GM19455 (cell line): Measurements from ENCODE around the gene RAB33B.
"Not testable (repeated sequence)": the region's sequence is repeated elsewhere in the genome, so short reads cannot be mapped to it uniquely, and the experiment has no call there.

Experiments used
- ATAC-seq: cut with Tn5 transposase; IDR thresholded peaks from one replicate; pipeline ENCODE4 v1.9.1; 2021; ENCODE audit not compliant: unreplicated experiment

RAB33B gene

GRCh38 chr4:139461022-139461628 is 7.2 kb downstream of the RAB33B start:
- no peak for ATAC-seq

DNA sequence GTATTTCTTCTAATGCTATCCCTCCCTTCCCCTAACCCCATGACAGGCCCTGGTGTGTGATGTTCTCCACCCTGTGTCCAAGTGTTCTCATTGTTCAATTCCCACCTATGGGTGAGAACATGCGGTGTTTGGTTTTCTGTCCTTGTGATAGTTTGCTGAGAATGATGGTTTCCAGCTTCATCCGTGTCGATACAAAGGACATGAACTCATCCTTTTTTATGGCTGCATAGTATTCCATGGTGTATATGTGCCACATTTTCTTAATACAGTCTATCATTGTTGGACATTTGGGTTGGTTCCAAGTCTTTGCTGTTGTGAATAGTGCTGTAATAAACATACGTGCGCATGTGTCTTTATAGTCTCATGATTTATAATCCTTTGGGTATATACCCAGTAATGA is 10.6 kb downstream of the RAB33B start:
- not testable (repeated sequence) for ATAC-seq

GRCh38 chr4:139465922-139466321 is 12.0 kb downstream of the RAB33B start:
- ATAC-seq, result no peak

DNA sequence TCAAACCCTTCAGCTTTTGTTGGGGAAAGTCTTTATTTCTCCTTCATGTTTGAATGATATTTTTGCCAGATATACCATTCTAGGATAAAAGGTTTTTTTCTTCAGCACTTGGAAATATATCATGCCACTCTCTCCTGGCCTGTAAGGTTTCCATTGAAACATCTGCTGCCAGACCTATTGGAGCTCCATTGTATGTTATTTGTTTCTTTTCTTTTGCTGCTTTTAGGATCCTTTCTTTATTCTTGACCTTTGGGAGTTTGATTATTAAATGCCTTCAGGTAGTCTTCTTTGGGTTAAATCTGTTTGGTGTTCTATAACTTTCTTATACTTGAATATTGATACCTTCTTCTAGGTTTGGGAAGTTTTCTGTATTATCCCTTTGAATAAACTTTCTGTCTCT is 14.8 kb downstream of the RAB33B start:
- not testable (repeated sequence) for ATAC-seq

GRCh38 chr4:139469216-139469615 is 15.3 kb downstream of the RAB33B start:
- no peak for ATAC-seq

DNA sequence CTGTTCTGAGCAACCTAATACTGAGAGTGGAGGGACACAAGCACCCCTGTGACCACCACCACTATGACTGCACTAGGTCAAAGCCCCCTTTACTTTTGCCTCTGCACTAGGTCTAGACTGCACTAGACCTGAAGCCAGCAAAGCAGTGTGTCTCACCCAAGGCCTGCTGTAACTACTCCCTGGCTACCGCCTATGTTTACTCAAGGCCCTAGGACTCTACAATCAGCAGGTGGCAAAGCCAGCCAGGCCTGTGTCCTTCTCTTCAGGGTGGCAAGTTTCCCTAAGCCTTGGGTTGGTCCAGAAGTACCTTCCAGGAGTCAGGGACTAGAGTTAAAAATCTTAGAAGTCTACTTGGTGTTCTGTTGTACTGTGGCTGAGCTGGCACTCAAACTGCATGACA is 15.9 kb downstream of the RAB33B start:
- ATAC-seq, result no peak

- no peak for ATAC-seq
Measured at GRCh38 chr4:139470295-139470694, 16.4 kb downstream of the RAB33B start.

DNA sequence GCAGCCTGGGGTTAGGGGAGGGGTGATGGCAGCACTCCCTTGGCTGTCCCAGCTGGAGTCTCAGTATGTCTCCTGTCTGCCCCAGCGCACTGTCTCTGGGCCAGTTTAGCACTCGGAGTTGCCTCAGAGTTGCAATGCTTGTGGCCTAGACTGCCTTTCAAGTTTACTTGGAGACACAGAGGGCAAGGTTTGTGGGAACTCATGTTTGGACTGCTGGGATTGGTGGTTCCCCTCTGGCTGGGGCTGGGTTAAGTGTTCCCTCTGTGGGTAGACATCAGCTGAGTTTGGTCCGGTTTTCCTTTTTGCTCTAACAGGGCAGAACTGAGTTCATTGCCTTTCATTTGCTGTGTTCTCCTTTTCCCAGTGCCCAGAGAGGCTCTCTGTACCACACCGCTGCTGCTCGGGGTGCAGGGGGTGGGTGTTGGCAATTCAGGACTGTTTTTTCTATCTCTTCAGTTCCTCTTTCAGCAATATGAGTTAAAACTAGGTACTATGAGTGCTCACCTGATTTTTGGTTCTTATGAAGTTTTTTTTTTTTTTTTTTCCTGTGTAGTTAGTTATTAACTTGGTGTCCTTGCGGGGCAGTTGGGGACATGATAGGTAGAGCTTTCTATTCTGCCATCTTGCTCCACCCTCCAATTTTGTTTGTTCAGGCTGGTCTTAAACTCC is 17.2 kb downstream of the RAB33B start:
- no peak for ATAC-seq

- no peak for ATAC-seq
Measured at GRCh38 chr4:139472852-139473251, 18.9 kb downstream of the RAB33B start.

DNA sequence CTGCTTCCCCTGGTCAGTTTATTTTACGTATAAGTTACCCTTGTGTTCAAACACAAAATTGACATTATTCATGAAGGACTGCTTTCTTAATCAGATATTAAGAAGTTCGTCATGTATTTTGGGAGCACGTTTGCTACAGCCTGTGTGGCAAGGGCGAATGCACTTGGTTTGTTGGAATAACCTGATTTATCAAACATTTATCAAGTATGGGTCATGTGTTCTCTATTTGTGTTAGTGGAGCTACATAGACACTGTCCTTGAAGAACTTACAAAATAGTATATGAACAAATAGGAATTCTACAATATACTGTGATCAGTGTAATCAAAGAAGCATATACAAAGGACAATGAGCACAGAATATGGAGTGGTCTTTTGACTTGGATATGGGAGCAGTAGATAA is 22.4 kb downstream of the RAB33B start:
- ATAC-seq, result no peak

DNA sequence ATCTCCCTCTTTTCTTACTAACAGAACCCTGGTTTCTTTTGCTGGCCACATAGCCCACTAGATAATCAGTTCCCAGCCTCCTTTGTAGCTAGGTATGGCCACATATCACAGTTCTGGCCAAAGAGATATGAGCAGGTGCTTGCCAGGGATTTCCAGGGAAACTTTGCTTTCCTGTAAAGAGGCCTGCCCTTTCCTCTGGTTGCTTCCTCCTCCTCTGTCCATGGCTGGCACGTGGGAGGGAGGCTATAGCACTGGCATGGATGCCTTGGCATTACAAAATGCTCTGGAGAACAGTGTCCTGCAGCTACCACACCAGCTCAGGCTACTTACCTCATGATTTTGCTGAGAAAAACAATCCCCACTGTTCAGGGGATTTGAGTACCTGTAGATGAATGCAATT is 27.5 kb downstream of the RAB33B start:
- ATAC-seq, result no peak

GRCh38 chr4:139483000-139483399 is 29.1 kb downstream of the RAB33B start:
- ATAC-seq, result no peak

- ATAC-seq, result no peak
Measured at GRCh38 chr4:139484783-139485311, 30.9 kb downstream of the RAB33B start.

DNA sequence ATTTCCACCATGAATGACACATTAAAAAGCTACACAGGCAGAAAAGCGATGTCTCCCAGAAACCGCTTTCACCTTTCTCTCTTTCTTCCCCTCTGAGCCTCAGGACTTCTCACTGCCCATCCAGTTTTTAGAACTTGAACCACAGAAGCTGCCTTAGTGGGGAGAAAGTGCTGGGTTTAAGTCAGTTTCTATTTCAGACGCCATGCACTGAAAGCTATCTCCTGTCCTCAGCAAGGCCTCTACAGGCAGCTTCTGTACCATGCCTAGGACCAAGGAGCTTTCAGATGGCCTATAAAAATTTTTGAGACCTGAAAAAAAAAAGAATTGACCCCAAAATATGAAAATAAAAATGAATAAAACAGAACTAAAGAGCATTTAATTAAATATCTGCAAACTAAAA is 34.5 kb downstream of the RAB33B start:
- ATAC-seq, result no peak

- ATAC-seq, result no peak
Measured at GRCh38 chr4:139489638-139490037, 35.7 kb downstream of the RAB33B start.

- no peak for ATAC-seq
Measured at GRCh38 chr4:139492429-139492828, 38.5 kb downstream of the RAB33B start.

DNA sequence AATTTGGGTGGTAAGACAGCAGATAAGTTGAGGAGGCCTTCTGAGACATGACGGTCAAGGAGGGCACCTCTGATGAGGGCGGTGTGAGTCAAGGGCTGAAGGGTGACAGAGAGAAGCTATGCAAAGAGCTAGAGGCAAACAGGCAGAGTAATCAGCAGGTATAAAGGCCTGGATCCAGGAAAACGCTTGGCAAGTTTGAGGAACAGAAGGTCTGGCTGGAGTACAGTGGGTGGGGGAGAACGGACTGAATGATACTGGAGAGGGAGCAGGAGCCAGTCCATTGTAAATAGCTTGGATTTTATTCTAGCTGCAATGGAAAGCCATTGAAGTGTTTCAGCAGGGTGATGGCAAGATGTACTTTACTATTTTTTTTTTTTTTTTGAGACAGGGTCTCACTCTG is 39.3 kb downstream of the RAB33B start:
- no peak for ATAC-seq

GRCh38 chr4:139499186-139499585 is 45.3 kb downstream of the RAB33B start:
- no peak for ATAC-seq

GRCh38 chr4:139501117-139501516 is 47.2 kb downstream of the RAB33B start:
- ATAC-seq, result no peak

DNA sequence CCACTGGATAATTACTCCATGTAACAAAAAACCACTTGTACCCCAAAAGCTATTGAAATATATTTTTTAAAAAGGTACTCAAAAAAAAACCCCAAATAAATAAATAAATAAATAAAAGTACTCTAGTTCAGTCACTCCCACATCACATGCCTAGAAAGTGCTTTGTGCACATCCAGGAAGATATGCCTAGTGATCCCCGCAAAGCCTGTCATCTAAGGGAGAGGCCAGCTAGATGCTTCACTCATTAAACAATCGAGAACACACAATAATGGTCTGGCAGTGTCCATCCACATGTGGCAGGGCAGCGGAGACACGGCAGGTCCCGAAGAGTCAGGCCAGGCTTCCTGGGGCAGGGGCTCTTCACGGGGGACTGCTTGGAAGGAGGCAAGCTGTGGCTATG is 47.6 kb downstream of the RAB33B start:
- ATAC-seq, result no peak

DNA sequence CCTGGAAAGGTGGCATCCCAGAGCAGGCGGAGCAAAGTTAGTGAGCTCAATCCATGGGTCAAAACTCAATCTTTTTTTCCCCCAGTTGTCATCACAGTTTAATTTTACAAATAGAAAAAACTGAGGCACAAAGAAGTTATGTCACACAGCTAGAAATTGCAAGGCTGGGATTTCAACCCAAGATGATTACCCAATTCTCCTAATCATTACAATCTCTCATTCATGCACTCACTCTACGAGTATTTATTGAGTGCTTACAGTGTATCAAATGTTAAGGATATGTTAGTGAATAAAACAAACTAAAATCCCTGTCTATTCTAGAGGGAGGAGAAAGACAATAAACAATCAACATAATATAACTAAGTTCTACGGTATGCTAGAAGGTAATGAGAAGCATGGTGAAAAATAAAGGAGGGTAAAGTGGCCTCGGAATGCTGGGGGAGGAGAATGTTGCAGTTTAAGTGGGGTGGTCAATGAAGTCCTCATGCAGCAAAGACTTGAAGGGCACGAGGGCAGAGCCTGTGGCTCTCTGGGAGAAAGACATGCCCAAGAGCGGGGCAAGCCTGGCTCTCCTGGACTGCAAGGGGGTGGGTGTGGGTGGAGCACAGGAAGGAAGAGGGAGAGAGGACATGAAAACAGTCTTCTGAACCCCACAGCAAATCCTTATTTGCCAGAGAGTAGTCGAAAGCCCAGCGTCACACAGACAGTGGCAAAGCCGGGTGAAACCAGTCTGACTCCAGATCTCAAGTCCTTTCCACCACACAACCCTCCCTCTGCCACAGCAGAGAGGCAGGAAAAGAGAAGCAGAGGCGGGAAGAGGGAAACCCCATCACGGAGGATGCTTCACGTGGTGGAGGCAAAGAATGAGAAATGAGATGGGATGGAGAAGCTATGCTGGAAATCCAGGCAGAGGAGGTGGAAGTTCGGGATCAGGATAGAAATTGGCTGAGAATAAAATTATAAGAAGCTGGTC is 48.3 kb downstream of the RAB33B start:
- no peak for ATAC-seq
